WTC11 (cell line): ENCODE measurements around the gene RFX6. TPM values are rescaled to one million over a fixed set of nuclear protein-coding genes. Genes with fewer than 3 reads are reported as not detected.
A peak's percentile ranks its signal among the peaks of the same experiment; 100 is the strongest.
"Not testable (repeated sequence)": the region's sequence is repeated elsewhere in the genome, so short reads cannot be mapped to it uniquely, and the experiment has no call there.

Experiments used
- ATAC-seq: fragments of 200-7000 bp; cut with Tn5 transposase; 2 replicates; pipeline ENCODE4 v1.10.0; 2021; ENCODE audit warnings: mild to moderate bottlenecking, moderate library complexity
- CTCF ChIA-PET: fragments of 300-600 bp; sonication (Branson Sonifier 250); formaldehyde crosslinking; loops from one replicate; lab custom pipeline; 2021; ENCODE audit warnings: antibody characterized with exemption; lab: Charles Lee
- POLR2A ChIA-PET: fragments of 350-600 bp; sonication (Branson Sonifier 250); formaldehyde crosslinking; loops from one replicate; lab custom pipeline; 2021; ENCODE audit warnings: antibody characterized with exemption; lab: Charles Lee
- DNase-seq: peaks from one replicate; pipeline ENCODE4 v3.0.0; 2021; ENCODE audit warnings: low spot score
- H3K27ac Mint-ChIP-seq: 2 replicates; pipeline ENCODE4 v1.8.0; 2021; ENCODE audit warnings: mixed read lengths
- H3K27me3 Mint-ChIP-seq: 2 replicates; pipeline ENCODE4 v1.8.0; 2021; ENCODE audit warnings: low read depth, mild to moderate bottlenecking, moderate library complexity, mixed read lengths
- H3K36me3 Mint-ChIP-seq: 2 replicates; pipeline ENCODE4 v1.8.0; 2021; ENCODE audit warnings: mixed read lengths
- H3K4me1 Mint-ChIP-seq: 2 replicates; pipeline ENCODE4 v1.8.0; 2022; ENCODE audit warnings: mixed read lengths
- H3K4me3 Mint-ChIP-seq: 2 replicates; pipeline ENCODE4 v1.8.0; 2021; ENCODE audit warnings: mild to moderate bottlenecking, moderate library complexity, mixed read lengths
- H3K9me3 Mint-ChIP-seq: 2 replicates; pipeline ENCODE4 v1.8.0; 2021; ENCODE audit warnings: mixed read lengths
- ETV6 ChIP-seq: sonication (generic); formaldehyde crosslinking; IDR thresholded peaks from 2 replicates; pipeline ENCODE4 v1.8.1; 2022; ENCODE audit warnings: mild to moderate bottlenecking, missing genetic modification reagents
- FOXJ3 ChIP-seq: sonication (generic); formaldehyde crosslinking; IDR thresholded peaks from 2 replicates; pipeline ENCODE4 v1.9.0; 2021; ENCODE audit warnings: missing genetic modification reagents, mild to moderate bottlenecking, borderline replicate concordance
- HMGA2 ChIP-seq: fragments of 250-450 bp; sonication (Bioruptor Pico); IDR thresholded peaks from 2 replicates; pipeline ENCODE4 v1.4.0; 2021; ENCODE audit warnings: mild to moderate bottlenecking, moderate library complexity
- JAZF1 ChIP-seq: fragments of 250-450 bp; sonication (Bioruptor Pico); IDR thresholded peaks from 2 replicates; pipeline ENCODE4 v1.9.0; 2021; ENCODE audit warnings: moderate library complexity, mild to moderate bottlenecking, inconsistent platforms
- MYBL2 ChIP-seq: sonication (generic); formaldehyde crosslinking; IDR thresholded peaks from 2 replicates; pipeline ENCODE4 v1.8.1; 2023; ENCODE audit warnings: mild to moderate bottlenecking, moderate library complexity, missing genetic modification reagents
- NFATC4 ChIP-seq: fragments of 250-450 bp; sonication (Bioruptor Pico); IDR thresholded peaks from 2 replicates; pipeline ENCODE4 v1.9.0; 2021; ENCODE audit warnings: mild to moderate bottlenecking
- NR1H2 ChIP-seq: sonication (generic); formaldehyde crosslinking; IDR thresholded peaks from 2 replicates; pipeline ENCODE4 v1.9.0; 2021; ENCODE audit warnings: mild to moderate bottlenecking, moderate library complexity, missing genetic modification reagents
- PRRX2 ChIP-seq: fragments of 250-450 bp; sonication (Bioruptor Pico); IDR thresholded peaks from 2 replicates; pipeline ENCODE4 v1.8.0; 2021; ENCODE audit warnings: mild to moderate bottlenecking
- RORB ChIP-seq: fragments of 250-450 bp; sonication (Bioruptor Pico); IDR thresholded peaks from 2 replicates; pipeline ENCODE4 v1.9.0; 2021; ENCODE audit warnings: mild to moderate bottlenecking
- TEAD4 ChIP-seq: sonication (generic); formaldehyde crosslinking; IDR thresholded peaks from 2 replicates; pipeline ENCODE4 v1.8.0; 2022; ENCODE audit warnings: mild to moderate bottlenecking, missing genetic modification reagents
- TP53 ChIP-seq: sonication (generic); formaldehyde crosslinking; IDR thresholded peaks from 2 replicates; pipeline ENCODE4 v1.8.1; 2023; ENCODE audit warnings: mild to moderate bottlenecking, missing genetic modification reagents
- ZNF121 ChIP-seq: sonication (generic); formaldehyde crosslinking; IDR thresholded peaks from 2 replicates; pipeline ENCODE4 v1.8.0; 2023; ENCODE audit warnings: missing genetic modification reagents
- ZNF219 ChIP-seq: sonication (generic); formaldehyde crosslinking; IDR thresholded peaks from 2 replicates; pipeline ENCODE4 v1.8.0; 2023; ENCODE audit warnings: missing genetic modification reagents, mild to moderate bottlenecking, borderline replicate concordance
- ZNF232 ChIP-seq: sonication (generic); formaldehyde crosslinking; IDR thresholded peaks from 2 replicates; pipeline ENCODE4 v1.8.0; 2022; ENCODE audit warnings: mild to moderate bottlenecking, missing genetic modification reagents
- ZNF317 ChIP-seq: sonication (generic); formaldehyde crosslinking; IDR thresholded peaks from 2 replicates; pipeline ENCODE4 v1.8.1; 2023; ENCODE audit warnings: low read depth, mild to moderate bottlenecking, moderate library complexity, missing genetic modification reagents, borderline replicate concordance
- ZNF423 ChIP-seq: fragments of 250-450 bp; sonication (Bioruptor Pico); IDR thresholded peaks from 2 replicates; pipeline ENCODE4 v2.1.2; 2022; ENCODE audit warnings: mild to moderate bottlenecking, moderate library complexity
- total RNA-seq: library from RNA; stranded (reverse); gene quantifications from 3 replicates; pipeline ENCODE4 v1.2.3, GENCODE V29; 2021
- TF ChIP-seq, protein P1 (sequence below): fragments of 250-450 bp; sonication (Bioruptor Pico); IDR thresholded peaks from 2 replicates; pipeline ENCODE4 v1.9.0; 2021; ENCODE audit warnings: mild to moderate bottlenecking
- TF ChIP-seq, protein P2 (sequence below): sonication (generic); formaldehyde crosslinking; IDR thresholded peaks from 2 replicates; pipeline ENCODE4 v1.8.0; 2022; ENCODE audit warnings: missing genetic modification reagents
- TF ChIP-seq, protein P3 (sequence below): sonication (generic); formaldehyde crosslinking; IDR thresholded peaks from 2 replicates; pipeline ENCODE4 v1.8.0; 2022; ENCODE audit warnings: mild to moderate bottlenecking, missing genetic modification reagents
- TF ChIP-seq, protein P4 (sequence below): fragments of 250-450 bp; sonication (Bioruptor Pico); IDR thresholded peaks from 2 replicates; pipeline ENCODE4 v1.9.0; 2021; ENCODE audit warnings: mild to moderate bottlenecking

The RFX6 gene
- total RNA-seq, 1 experiment from 2014 or later: not detected

DNA sequence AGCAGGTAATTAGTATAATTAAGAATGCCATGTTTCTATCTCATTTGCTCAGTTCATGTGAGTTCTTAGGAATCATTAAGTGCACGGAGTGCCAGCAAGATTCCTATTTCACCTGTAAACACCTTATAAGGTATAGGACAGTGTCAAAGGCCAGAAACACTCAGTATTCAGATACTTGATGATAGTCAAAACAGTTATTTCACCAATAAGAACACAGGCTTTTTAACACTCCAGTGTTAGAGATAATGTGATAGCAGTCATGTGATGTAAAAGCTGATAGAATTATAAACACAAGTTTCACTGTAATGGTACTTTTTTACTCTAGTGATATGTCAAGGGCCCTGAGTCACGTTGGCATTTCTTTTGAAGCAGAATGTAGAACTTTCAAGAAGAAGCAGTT lies 48.1 kb upstream of the RFX6 start, which contains the start of gene GPRC6A:
Gene GPRC6A, minus strand, starts transcription at position 101 of the 400 bp plus-strand sequence. Its CDS starts 70 bp downstream, at position 31.
- H3K36me3 Mint-ChIP-seq: peaks cover 16% of the 10 kb centered on the region
- no peak; the same call in 1 of the 2 replicates for ATAC-seq
- peak within 1 kb of the TSS; percentile 37 for H3K4me3 Mint-ChIP-seq
- TF ChIP-seq ZNF423 (CRISPR knock-in tag): no peak
- TF ChIP-seq, protein P1, sequence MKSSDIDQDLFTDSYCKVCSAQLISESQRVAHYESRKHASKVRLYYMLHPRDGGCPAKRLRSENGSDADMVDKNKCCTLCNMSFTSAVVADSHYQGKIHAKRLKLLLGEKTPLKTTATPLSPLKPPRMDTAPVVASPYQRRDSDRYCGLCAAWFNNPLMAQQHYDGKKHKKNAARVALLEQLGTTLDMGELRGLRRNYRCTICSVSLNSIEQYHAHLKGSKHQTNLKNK (CRISPR knock-in tag): no peak
- TF ChIP-seq, all 79 proteins: peak for 0
- Mint-ChIP-seq H3K27ac (peak within 1 kb of the TSS; percentile 90), H3K27me3 (no peaks in the 10 kb centered on the region), H3K4me1 (peaks cover 28% of the 10 kb centered on the region), H3K9me3 (peaks cover 27% of the 10 kb centered on the region)
- ChIA-PET CTCF (no interaction called here), POLR2A (no interaction called here)
- no peak for DNase-seq

DNA sequence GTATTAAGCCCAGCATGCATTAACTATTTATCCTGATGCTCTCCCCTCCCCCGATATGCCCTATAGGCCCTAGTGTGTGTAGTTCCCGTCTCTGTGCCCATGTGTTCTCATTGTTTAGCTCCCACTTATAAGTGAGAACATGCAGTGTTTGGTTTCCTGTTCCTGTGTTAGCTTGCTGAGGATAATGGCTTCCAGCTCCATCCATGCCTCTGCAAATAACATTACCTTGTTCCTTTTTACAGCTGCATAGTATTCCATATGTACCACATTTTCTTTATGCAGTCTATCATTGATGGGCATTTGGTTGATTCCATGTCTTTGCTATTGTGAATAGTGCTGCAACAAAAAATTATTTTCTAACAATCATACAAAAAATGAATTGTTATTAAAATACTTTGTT lies 42.5 kb upstream of the RFX6 start:
- H3K4me3 Mint-ChIP-seq, H3K4me1 Mint-ChIP-seq, POLR2A ChIA-PET, H3K27me3 Mint-ChIP-seq, H3K9me3 Mint-ChIP-seq, ATAC-seq, CTCF ChIA-PET, DNase-seq, H3K36me3 Mint-ChIP-seq, H3K27ac Mint-ChIP-seq: not testable (repeated sequence)

DNA sequence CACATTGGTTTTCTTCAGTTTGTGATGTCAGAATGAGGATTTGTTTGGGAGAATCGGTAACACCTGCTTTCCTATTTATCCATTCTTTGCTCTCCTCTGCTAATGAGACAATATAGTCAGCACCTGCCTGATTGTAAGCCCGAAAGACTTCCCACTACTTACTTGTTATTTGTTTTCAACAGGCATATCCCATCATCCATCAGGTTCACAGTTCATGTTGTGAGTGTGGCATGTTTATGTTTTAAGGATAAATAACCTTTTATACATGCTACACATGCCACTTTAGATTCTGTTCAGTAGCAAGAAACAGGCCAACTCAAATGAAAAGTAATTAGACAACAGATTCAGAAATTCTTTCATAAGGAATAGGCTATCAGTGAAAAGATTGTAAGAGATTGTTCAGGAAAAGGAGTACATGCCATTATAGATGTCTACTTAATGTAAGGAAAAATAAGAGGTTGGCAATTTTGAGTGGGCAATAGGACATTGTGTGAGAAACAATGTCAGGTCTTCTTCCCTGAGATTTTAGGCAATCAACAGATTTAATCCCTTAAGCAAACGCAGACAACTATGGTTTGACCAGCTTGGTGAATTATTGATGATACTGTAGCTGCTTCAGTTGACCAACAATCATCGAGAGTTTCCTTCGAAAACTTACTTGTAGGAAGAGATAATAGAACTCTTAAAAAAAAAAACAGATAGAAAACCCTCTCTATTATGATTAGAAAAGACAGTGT lies 40.3 kb upstream of the RFX6 start:
- ChIA-PET CTCF (interaction anchor here (1.3 kb wide), 1 partner anchor 57 kb away, joined by 3 read pairs; no protein-coding TSS in a partner anchor), POLR2A (no interaction called here)
- no peak for DNase-seq

DNA sequence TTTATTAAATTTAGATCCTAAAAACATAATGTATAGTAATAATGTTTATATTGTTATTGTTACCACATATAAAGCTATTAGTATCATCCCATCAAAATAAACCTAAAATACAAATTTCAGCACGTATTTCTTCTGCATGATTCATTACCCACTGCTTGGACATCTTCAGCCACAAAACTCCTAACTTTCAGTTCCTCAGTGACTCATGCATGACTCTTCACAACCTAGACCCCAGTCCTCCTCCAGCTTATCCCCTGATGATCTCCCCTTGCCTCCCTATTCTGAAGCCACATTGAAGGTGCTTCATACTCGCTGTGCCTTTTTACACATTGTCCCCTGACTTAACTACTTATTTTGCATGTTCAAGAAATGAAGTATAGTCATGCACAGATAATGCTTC lies 37.0 kb upstream of the RFX6 start:
- H3K27me3 Mint-ChIP-seq: no peaks in the 10 kb centered on the region; the same call in 1 of the 2 replicates
- ChIA-PET POLR2A (no interaction called here), CTCF (no interaction called here)
- DNase-seq (no peak), ATAC-seq (no peak)
- no peaks in the 10 kb centered on the region for H3K9me3 Mint-ChIP-seq
- no peaks in the 10 kb centered on the region for H3K36me3 Mint-ChIP-seq
- H3K27ac Mint-ChIP-seq: no peak overlapping the region
- H3K4me1 Mint-ChIP-seq: no peaks in the 10 kb centered on the region
- H3K4me3 Mint-ChIP-seq: no peak overlapping the region
- no peak for TF ChIP-seq TP53 (CRISPR knock-in tag)
- no peak for TF ChIP-seq ETV6 (CRISPR knock-in tag)
- TF ChIP-seq NFATC4 (CRISPR knock-in tag): no peak
- TF ChIP-seq, protein P2, sequence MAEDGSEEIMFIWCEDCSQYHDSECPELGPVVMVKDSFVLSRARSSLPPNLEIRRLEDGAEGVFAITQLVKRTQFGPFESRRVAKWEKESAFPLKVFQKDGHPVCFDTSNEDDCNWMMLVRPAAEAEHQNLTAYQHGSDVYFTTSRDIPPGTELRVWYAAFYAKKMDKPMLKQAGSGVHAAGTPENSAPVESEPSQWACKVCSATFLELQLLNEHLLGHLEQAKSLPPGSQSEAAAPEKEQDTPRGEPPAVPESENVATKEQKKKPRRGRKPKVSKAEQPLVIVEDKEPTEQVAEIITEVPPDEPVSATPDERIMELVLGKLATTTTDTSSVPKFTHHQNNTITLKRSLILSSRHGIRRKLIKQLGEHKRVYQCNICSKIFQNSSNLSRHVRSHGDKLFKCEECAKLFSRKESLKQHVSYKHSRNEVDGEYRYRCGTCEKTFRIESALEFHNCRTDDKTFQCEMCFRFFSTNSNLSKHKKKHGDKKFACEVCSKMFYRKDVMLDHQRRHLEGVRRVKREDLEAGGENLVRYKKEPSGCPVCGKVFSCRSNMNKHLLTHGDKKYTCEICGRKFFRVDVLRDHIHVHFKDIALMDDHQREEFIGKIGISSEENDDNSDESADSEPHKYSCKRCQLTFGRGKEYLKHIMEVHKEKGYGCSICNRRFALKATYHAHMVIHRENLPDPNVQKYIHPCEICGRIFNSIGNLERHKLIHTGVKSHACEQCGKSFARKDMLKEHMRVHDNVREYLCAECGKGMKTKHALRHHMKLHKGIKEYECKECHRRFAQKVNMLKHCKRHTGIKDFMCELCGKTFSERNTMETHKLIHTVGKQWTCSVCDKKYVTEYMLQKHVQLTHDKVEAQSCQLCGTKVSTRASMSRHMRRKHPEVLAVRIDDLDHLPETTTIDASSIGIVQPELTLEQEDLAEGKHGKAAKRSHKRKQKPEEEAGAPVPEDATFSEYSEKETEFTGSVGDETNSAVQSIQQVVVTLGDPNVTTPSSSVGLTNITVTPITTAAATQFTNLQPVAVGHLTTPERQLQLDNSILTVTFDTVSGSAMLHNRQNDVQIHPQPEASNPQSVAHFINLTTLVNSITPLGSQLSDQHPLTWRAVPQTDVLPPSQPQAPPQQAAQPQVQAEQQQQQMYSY (CRISPR knock-in tag): no peak
- TF ChIP-seq NR1H2 (CRISPR knock-in tag): no peak
- TF ChIP-seq FOXJ3: no peak
- TF ChIP-seq HMGA2 (CRISPR knock-in tag): no peak
- TF ChIP-seq RORB (CRISPR knock-in tag): no peak
- TF ChIP-seq, protein P3, sequence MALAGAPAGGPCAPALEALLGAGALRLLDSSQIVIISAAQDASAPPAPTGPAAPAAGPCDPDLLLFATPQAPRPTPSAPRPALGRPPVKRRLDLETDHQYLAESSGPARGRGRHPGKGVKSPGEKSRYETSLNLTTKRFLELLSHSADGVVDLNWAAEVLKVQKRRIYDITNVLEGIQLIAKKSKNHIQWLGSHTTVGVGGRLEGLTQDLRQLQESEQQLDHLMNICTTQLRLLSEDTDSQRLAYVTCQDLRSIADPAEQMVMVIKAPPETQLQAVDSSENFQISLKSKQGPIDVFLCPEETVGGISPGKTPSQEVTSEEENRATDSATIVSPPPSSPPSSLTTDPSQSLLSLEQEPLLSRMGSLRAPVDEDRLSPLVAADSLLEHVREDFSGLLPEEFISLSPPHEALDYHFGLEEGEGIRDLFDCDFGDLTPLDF (CRISPR knock-in tag): no peak
- TF ChIP-seq PRRX2 (CRISPR knock-in tag): no peak
- no peak for TF ChIP-seq MYBL2 (CRISPR knock-in tag)

More for the DNA sequence above, 40.3 kb upstream of the RFX6 start:
- no peaks in the 10 kb centered on the region for H3K36me3 Mint-ChIP-seq
- H3K9me3 Mint-ChIP-seq: no peaks in the 10 kb centered on the region; the same call in 1 of the 2 replicates
- no peaks in the 10 kb centered on the region; the same call in 1 of the 2 replicates for H3K27me3 Mint-ChIP-seq
- no peak overlapping the region for H3K4me3 Mint-ChIP-seq
- ATAC-seq: no peak
- H3K4me1 Mint-ChIP-seq: no peaks in the 10 kb centered on the region
- TF ChIP-seq, protein P4, sequence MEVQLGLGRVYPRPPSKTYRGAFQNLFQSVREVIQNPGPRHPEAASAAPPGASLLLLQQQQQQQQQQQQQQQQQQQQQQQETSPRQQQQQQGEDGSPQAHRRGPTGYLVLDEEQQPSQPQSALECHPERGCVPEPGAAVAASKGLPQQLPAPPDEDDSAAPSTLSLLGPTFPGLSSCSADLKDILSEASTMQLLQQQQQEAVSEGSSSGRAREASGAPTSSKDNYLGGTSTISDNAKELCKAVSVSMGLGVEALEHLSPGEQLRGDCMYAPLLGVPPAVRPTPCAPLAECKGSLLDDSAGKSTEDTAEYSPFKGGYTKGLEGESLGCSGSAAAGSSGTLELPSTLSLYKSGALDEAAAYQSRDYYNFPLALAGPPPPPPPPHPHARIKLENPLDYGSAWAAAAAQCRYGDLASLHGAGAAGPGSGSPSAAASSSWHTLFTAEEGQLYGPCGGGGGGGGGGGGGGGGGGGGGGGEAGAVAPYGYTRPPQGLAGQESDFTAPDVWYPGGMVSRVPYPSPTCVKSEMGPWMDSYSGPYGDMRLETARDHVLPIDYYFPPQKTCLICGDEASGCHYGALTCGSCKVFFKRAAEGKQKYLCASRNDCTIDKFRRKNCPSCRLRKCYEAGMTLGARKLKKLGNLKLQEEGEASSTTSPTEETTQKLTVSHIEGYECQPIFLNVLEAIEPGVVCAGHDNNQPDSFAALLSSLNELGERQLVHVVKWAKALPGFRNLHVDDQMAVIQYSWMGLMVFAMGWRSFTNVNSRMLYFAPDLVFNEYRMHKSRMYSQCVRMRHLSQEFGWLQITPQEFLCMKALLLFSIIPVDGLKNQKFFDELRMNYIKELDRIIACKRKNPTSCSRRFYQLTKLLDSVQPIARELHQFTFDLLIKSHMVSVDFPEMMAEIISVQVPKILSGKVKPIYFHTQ: no peak
- no peak for TF ChIP-seq ZNF232 (CRISPR knock-in tag)
- TF ChIP-seq ZNF219: no peak
- TF ChIP-seq ZNF121: no peak
- no peak for TF ChIP-seq JAZF1 (CRISPR knock-in tag)
- no peak for TF ChIP-seq ZNF317 (CRISPR knock-in tag)
- TF ChIP-seq TEAD4 (CRISPR knock-in tag): no peak
- TF ChIP-seq, protein P3 (CRISPR knock-in tag): no peak
- no peak overlapping the region for H3K27ac Mint-ChIP-seq
